HCT116 (cell line): ENCODE results near the gene DNAJC18. TPM values are rescaled to one million over a fixed set of nuclear protein-coding genes. Genes with fewer than 3 reads are reported as not detected.

Experiments
- ATAC-seq: fragments of 200-7000 bp; cut with Tn5 transposase; 2 replicates; pipeline ENCODE4 v1.9.1; 2020; ENCODE audit warnings: mild to moderate bottlenecking, moderate library complexity
- BruUV-seq: library from RNA; stranded (reverse); fragments of 400-500 nt; replicated peaks from 2 replicates; lab custom pipeline; 2021; lab: Mats Ljungman, UMichigan
- CTCF ChIA-PET: fragments of 300-600 bp; sonication (Branson Sonifier 250); formaldehyde crosslinking; loops from one replicate; lab custom pipeline; 2021; ENCODE audit warnings: antibody characterized with exemption; lab: Charles Lee
- POLR2A ChIA-PET: fragments of 300-600, 350-600 bp; sonication (Branson Sonifier 250); formaldehyde crosslinking; loops from one replicate; lab custom pipeline; 2021; ENCODE audit warnings: antibody characterized with exemption; lab: Charles Lee
- RAD21 ChIA-PET, 2 experiments: fragments of 300-600 bp; sonication (Branson Sonifier 250); formaldehyde crosslinking; loops; one replicate each; lab custom pipeline; 2023; ENCODE audit warnings: low total read pairs in 2 of 2; ENCODE audit not compliant: uncharacterized antibody in 2 of 2, unreplicated experiment in 2 of 2, low non-redundant PET in 1 of 2; lab: Charles Lee
- DNase-seq: peaks from one replicate; pipeline ENCODE4 v3.0.0-alpha.2; 2010; ENCODE audit warnings: low read depth, low spot score
- H2AFZ ChIP-seq: fragments of 200-600 bp; shearing (Covaris generic), sonication (generic); 2 replicates; pipeline ENCODE4 v1.6.1; 2017; ENCODE audit warnings: low read depth, mixed run types, mixed read lengths, antibody characterized with exemption, low read length; ENCODE audit not compliant: poor library complexity, severe bottlenecking
- H3K27ac ChIP-seq: 2 replicates; pipeline ENCODE4 v1.5.1; 2012; ENCODE audit warnings: low read depth, low read length
- H3K27me3 ChIP-seq: fragments of 200-600 bp; sonication (generic); 2 replicates; pipeline ENCODE4 v1.6.1; 2016; ENCODE audit warnings: mixed run types, low read length, mixed read lengths; ENCODE audit not compliant: insufficient read depth
- H3K36me3 ChIP-seq, 2 experiments: fragments of 200-500 bp in 1 of 2; fragments of 200-600 bp in 1 of 2; sonication (Bioruptor generic) in 1 of 2; sonication (generic) in 1 of 2; 2 replicates each; pipeline versions ENCODE4 v1.5.1 to v1.6.1; 2014 to 2016; ENCODE audit warnings: low read length in 2 of 2, inconsistent platforms in 1 of 2, mixed read lengths in 1 of 2, mixed run types in 1 of 2; ENCODE audit not compliant: insufficient read depth in 2 of 2, control insufficient read depth in 1 of 2
- H3K4me1 ChIP-seq, 2 experiments: fragments of 200-600 bp in 1 of 2; sonication (generic) in 1 of 2; 2 replicates each; pipeline versions ENCODE4 v1.5.1 to v1.6.1; 2012 to 2017; ENCODE audit warnings: low read length in 2 of 2, inconsistent platforms in 1 of 2, mild to moderate bottlenecking in 1 of 2, mixed read lengths in 1 of 2, mixed run types in 1 of 2, moderate library complexity in 1 of 2; ENCODE audit not compliant: insufficient read depth in 2 of 2, control insufficient read depth in 1 of 2
- H3K4me2 ChIP-seq: fragments of 200-600 bp; sonication (generic); 2 replicates; pipeline ENCODE4 v1.6.1; 2017; ENCODE audit warnings: mixed run types, low read length, mixed read lengths
- H3K4me3 ChIP-seq, 2 experiments: fragments of 200-600 bp in 1 of 2; sonication (generic) in 1 of 2; replicated peaks in 1 of 2; 2 replicates each; pipeline ENCODE4 v1.5.1; 2011 to 2016; ENCODE audit warnings: low read length in 2 of 2, control low read depth in 1 of 2, low read depth in 1 of 2, mild to moderate bottlenecking in 1 of 2, mixed read lengths in 1 of 2, mixed run types in 1 of 2
- H3K79me2 ChIP-seq: fragments of 200-600 bp; sonication (generic); 2 replicates; pipeline ENCODE4 v1.6.1; 2017; ENCODE audit warnings: mild to moderate bottlenecking, mixed run types, low read length, moderate library complexity, mixed read lengths; ENCODE audit not compliant: insufficient read depth
- H3K9ac ChIP-seq: fragments of 200-600 bp; sonication (generic); 2 replicates; pipeline ENCODE4 v1.6.1; 2016; ENCODE audit warnings: low read length, mixed read lengths
- H3K9me2 ChIP-seq: fragments of 200-600 bp; sonication (generic), shearing (Covaris generic); 2 replicates; pipeline ENCODE4 v1.6.1; 2017; ENCODE audit warnings: mixed run types, mild to moderate bottlenecking, moderate library complexity; ENCODE audit not compliant: insufficient read depth
- H3K9me3 ChIP-seq, 2 experiments: fragments of 200-500 bp in 1 of 2; fragments of 200-600 bp in 1 of 2; sonication (Bioruptor generic) in 1 of 2; sonication (generic) in 1 of 2; 2 replicates each; pipeline ENCODE4 v1.6.1; 2014 to 2017; ENCODE audit warnings: low read length in 2 of 2, mixed read lengths in 2 of 2, inconsistent platforms in 1 of 2, low read depth in 1 of 2, mild to moderate bottlenecking in 1 of 2, mixed run types in 1 of 2, moderate library complexity in 1 of 2; ENCODE audit not compliant: control insufficient read depth in 1 of 2, insufficient read depth in 1 of 2
- H4K20me1 ChIP-seq: fragments of 200-600 bp; sonication (generic), shearing (Covaris generic); 2 replicates; pipeline ENCODE4 v1.6.1; 2017; ENCODE audit warnings: mixed run types, mild to moderate bottlenecking, moderate library complexity; ENCODE audit not compliant: insufficient read depth
- CEBPB ChIP-seq: IDR thresholded peaks from 2 replicates; pipeline ENCODE4 v1.6.1; 2012; ENCODE audit warnings: low read depth
- CTCF ChIP-seq, 3 experiments: fragments of 200-600 bp in 1 of 3; sonication (generic) in 1 of 3; IDR thresholded peaks in 2 of 3; conservative IDR thresholded peaks in 1 of 3; 2 replicates each; pipeline ENCODE4 v1.5.1; 2012 to 2017; ENCODE audit warnings: low read depth in 2 of 3, low read length in 2 of 3, antibody characterized with exemption in 1 of 3, borderline replicate concordance in 1 of 3, control low read depth in 1 of 3, mild to moderate bottlenecking in 1 of 3, mixed read lengths in 1 of 3, mixed run types in 1 of 3, moderate library complexity in 1 of 3; ENCODE audit not compliant: insufficient read depth in 1 of 3
- EZH2 ChIP-seq: fragments of 200-600 bp; sonication (generic); IDR thresholded peaks from 2 replicates; pipeline ENCODE4 v1.6.1; 2017; ENCODE audit warnings: antibody characterized with exemption, mixed run types
- EZH2phosphoT487 ChIP-seq: fragments of 200-600 bp; IDR thresholded peaks from 2 replicates; pipeline ENCODE4 v1.6.1; 2018; ENCODE audit warnings: antibody characterized with exemption, borderline replicate concordance
- POLR2A ChIP-seq: IDR thresholded peaks from 2 replicates; pipeline ENCODE4 v1.7.0; 2011; ENCODE audit warnings: borderline replicate concordance; ENCODE audit not compliant: insufficient read depth, insufficient read length; ENCODE audit errors: extremely low read depth
- intact Hi-C: fragments of 100-400 bp; cut with micrococcal nuclease; formaldehyde crosslinking; loops from 2 replicates; pipeline ENCODE4 v1.10.0; 2022
- total RNA-seq: library from RNA; stranded (reverse); gene quantifications from one replicate; pipeline ENCODE4 v1.2.1, GENCODE V29; 2021; ENCODE audit not compliant: unreplicated experiment
- TF ChIP-seq, protein P1 (sequence below): IDR thresholded peaks from 2 replicates; pipeline ENCODE4 v1.6.1; 2012

DNAJC18 gene
- total RNA-seq, 1 experiment from 2014 or later, result 5.7 TPM

GRCh38 chr5:139426203-139426885, 13.0 kb downstream of the DNAJC18 start:
- RAD21 ChIA-PET, result no interaction called here
- ATAC-seq (no peak), DNase-seq (no peak)

GRCh38 chr5:139425497-139425896, 13.8 kb downstream of the DNAJC18 start:
- H3K9me2 ChIP-seq, result no peaks in the 10 kb centered on the region

More at GRCh38 chr5:139426203-139426885, 13.0 kb downstream of the DNAJC18 start:
- Histone ChIP-seq H3K4me1 (no peaks in the 10 kb centered on the region), H2AFZ (no peak overlapping the region), H3K4me2 (no peak overlapping the region), H3K27me3 (no peaks in the 10 kb centered on the region), H3K36me3 (no peaks in the 10 kb centered on the region), H3K79me2 (no peaks in the 10 kb centered on the region), H3K4me3 (no peak overlapping the region), H3K9ac (no peak overlapping the region), H3K9me2 (no peaks in the 10 kb centered on the region), H3K9me3 (no peaks in the 10 kb centered on the region), H3K27ac (no peak overlapping the region), H4K20me1 (no peaks in the 10 kb centered on the region)
- ChIA-PET CTCF (interaction anchor here (1.1 kb wide), 1 partner anchor 87 kb away, joined by 3 read pairs; no protein-coding TSS in a partner anchor), POLR2A (no interaction called here)
- TF ChIP-seq EZH2phosphoT487 (no peak), EZH2 (no peak)
- TF ChIP-seq, protein P1, sequence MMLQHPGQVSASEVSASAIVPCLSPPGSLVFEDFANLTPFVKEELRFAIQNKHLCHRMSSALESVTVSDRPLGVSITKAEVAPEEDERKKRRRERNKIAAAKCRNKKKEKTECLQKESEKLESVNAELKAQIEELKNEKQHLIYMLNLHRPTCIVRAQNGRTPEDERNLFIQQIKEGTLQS, result no peak
- no TSS peak for BruUV-seq
- intact Hi-C loops, result no loop called here

More at GRCh38 chr5:139425497-139425896, 13.8 kb downstream of the DNAJC18 start:
- H3K36me3 ChIP-seq, result no peaks in the 10 kb centered on the region
- no TSS peak for BruUV-seq
- ATAC-seq, result no peak
- H3K79me2 ChIP-seq, result no peaks in the 10 kb centered on the region
- intact Hi-C loops, result no loop called here
- H3K4me2 ChIP-seq, result no peak overlapping the region
- no peaks in the 10 kb centered on the region for H3K4me1 ChIP-seq
- ChIA-PET CTCF (interaction anchor here (1.1 kb wide), 1 partner anchor 88 kb away, joined by 3 read pairs; no protein-coding TSS in a partner anchor), RAD21 (no interaction called here), POLR2A (no interaction called here)
- no peak for DNase-seq
- H4K20me1 ChIP-seq, result no peaks in the 10 kb centered on the region
- H2AFZ ChIP-seq, result no peak overlapping the region
- H3K9ac ChIP-seq, result no peak overlapping the region
- no peak overlapping the region for H3K27ac ChIP-seq
- no peaks in the 10 kb centered on the region for H3K9me3 ChIP-seq
- H3K4me3 ChIP-seq, result no peak overlapping the region
- no peak for TF ChIP-seq CEBPB
- TF ChIP-seq POLR2A, result no peak
- TF ChIP-seq CTCF (IDR thresholded peaks at IDR 0.05 in 2 of 3, conservative IDR thresholded peaks at IDR 0.05 in 1 of 3; ENCODE audit: borderline replicate concordance in 1 of 3, insufficient read depth in 1 of 3, low read depth in 2 of 3, low read length in 2 of 3), result no peak
- H3K27me3 ChIP-seq, result no peaks in the 10 kb centered on the region
